Natural killer cell (primary cell): ENCODE results near the gene MYH6. TPM values are rescaled to one million over a fixed set of nuclear protein-coding genes. Genes with fewer than 3 reads are reported as not detected.

Source experiments
- ATAC-seq, 3 donors: fragments of 150-1000 bp in 2 of 3; fragments of 200-7000 bp in 1 of 3; cut with Tn5 transposase; 1 replicate in 1 of 3; 2 replicates in 2 of 3; pipeline ENCODE4 v1.10.0; 2021; ENCODE audit warnings: mild to moderate bottlenecking in 2 of 3, moderate library complexity in 2 of 3
- DNase-seq, 2 donors: peaks; one replicate each; pipeline versions ENCODE4 v3.0.0 to v3.0.0-alpha.2; 2013 to 2021; ENCODE audit warnings: mixed read lengths in 1 of 2
- H3K27ac ChIP-seq: one replicate; pipeline ENCODE4 v1.5.1; 2013; ENCODE audit warnings: mild to moderate bottlenecking, low read length
- H3K27me3 ChIP-seq: one replicate; pipeline ENCODE4 v1.6.1; 2013; ENCODE audit warnings: low read length; ENCODE audit not compliant: control insufficient read depth, insufficient read depth
- H3K36me3 ChIP-seq: one replicate; pipeline ENCODE4 v1.6.1; 2013; ENCODE audit warnings: low read length; ENCODE audit not compliant: control insufficient read depth, insufficient read depth
- H3K4me1 ChIP-seq: one replicate; pipeline ENCODE4 v1.6.1; 2013; ENCODE audit warnings: low read length; ENCODE audit not compliant: control insufficient read depth, insufficient read depth
- H3K4me3 ChIP-seq: one replicate; pipeline ENCODE4 v1.5.1; 2013; ENCODE audit warnings: low read length
- H3K9me3 ChIP-seq: one replicate; pipeline ENCODE4 v1.6.1; 2013; ENCODE audit warnings: low read length; ENCODE audit not compliant: control insufficient read depth, insufficient read depth
- H3K27ac Mint-ChIP-seq, 2 donors: one replicate each; pipeline ENCODE4 v1.8.0; 2022; ENCODE audit warnings: mild to moderate bottlenecking in 2 of 2, mixed read lengths in 2 of 2, moderate library complexity in 1 of 2
- H3K27me3 Mint-ChIP-seq, 2 donors: one replicate each; pipeline ENCODE4 v1.8.0; 2022; ENCODE audit warnings: low read depth in 2 of 2, mixed read lengths in 2 of 2
- H3K36me3 Mint-ChIP-seq: one replicate; pipeline ENCODE4 v1.8.0; 2022; ENCODE audit warnings: mixed read lengths
- H3K4me1 Mint-ChIP-seq, 2 donors: one replicate each; pipeline ENCODE4 v1.8.0; 2022; ENCODE audit warnings: mixed read lengths in 2 of 2
- H3K4me3 Mint-ChIP-seq: one replicate; pipeline ENCODE4 v1.8.0; 2022; ENCODE audit warnings: mild to moderate bottlenecking, moderate library complexity, mixed read lengths
- H3K9me3 Mint-ChIP-seq, 2 donors: one replicate each; pipeline ENCODE4 v1.8.0; 2022; ENCODE audit warnings: mixed read lengths in 2 of 2
- WGBS: methylation state at CpG from one replicate; pipeline ENCODE4 v1.1.7; 2013; ENCODE audit warnings: missing lambda C conversion rate; ENCODE audit not compliant: insufficient coverage; 5-methylcytosine and 5-hydroxymethylcytosine counted together
- intact Hi-C: fragments of 100-400 bp; cut with micrococcal nuclease; formaldehyde crosslinking; loops from one replicate; pipeline ENCODE4 v1.14.2; 2022
- total RNA-seq, 4 donors: library from RNA; stranded (reverse); fragments of 120-200 nt in 1 of 4; gene quantifications; one replicate each; pipeline versions ENCODE4 v1.2.3 to v1.2.4, GENCODE V29; 2013 to 2022
- TF ChIP-seq, protein P1 (sequence below): fragments of 200-600 bp; IDR thresholded peaks from one replicate; pipeline ENCODE4 v1.8.0; 2022; ENCODE audit warnings: antibody characterized with exemption

Gene MYH6
- total RNA-seq, 3 donors from 2014 or later (not counting 1 experiment from before 2014, with no cell fraction given) = not detected

DNA sequence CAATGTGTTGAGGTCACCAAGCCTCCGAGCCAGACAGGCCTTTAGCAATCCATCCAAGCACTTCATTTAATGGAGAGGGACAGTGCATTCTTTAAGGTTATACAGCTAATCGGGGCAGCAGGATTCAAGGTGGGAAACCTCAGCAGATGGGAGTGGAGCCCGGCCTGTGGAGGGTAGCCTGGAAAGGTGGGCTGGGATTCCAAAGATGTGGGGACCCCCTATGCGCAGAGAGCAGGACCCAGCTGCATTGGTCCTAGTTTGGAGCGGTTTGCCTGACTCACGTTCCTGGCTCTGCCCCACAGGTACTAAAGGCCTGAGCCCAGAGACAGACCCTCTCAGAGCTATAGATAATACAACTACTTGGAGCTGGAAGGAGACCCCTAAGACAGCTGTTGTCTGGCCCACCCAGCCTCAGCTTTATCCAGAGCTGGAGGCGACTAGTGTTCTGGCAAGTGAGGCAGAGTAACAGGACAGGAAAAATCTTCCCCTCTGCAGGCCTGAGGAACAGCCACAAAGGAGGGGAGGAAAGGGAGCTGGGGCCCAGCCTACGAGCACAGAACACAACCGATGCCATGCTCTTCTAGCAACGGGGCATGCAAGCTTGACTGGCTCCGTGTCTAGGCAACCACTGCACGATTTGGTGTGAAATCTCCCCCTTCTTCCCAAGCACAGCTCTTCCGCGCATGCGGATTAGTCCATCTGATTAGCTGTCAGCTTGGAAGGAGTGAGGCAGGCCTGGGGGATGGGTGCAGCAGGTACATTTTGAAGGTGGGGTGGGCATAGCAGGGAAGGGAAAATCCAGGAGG is 28.5 kb upstream of the MYH6 start:
- H3K36me3 Mint-ChIP-seq = no peaks in the 10 kb centered on the region
- no peak overlapping the region for H3K4me3 ChIP-seq
- H3K4me1 Mint-ChIP-seq = peaks cover 0 to 6% of the 10 kb centered on the region in 2 donors
- TF ChIP-seq, protein P1, sequence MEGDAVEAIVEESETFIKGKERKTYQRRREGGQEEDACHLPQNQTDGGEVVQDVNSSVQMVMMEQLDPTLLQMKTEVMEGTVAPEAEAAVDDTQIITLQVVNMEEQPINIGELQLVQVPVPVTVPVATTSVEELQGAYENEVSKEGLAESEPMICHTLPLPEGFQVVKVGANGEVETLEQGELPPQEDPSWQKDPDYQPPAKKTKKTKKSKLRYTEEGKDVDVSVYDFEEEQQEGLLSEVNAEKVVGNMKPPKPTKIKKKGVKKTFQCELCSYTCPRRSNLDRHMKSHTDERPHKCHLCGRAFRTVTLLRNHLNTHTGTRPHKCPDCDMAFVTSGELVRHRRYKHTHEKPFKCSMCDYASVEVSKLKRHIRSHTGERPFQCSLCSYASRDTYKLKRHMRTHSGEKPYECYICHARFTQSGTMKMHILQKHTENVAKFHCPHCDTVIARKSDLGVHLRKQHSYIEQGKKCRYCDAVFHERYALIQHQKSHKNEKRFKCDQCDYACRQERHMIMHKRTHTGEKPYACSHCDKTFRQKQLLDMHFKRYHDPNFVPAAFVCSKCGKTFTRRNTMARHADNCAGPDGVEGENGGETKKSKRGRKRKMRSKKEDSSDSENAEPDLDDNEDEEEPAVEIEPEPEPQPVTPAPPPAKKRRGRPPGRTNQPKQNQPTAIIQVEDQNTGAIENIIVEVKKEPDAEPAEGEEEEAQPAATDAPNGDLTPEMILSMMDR = no peak
- intact Hi-C loops = no loop called here
- no peak for DNase-seq
- ATAC-seq = no peak
- H3K27me3 ChIP-seq = no peaks in the 10 kb centered on the region
- H3K36me3 ChIP-seq = no peaks in the 10 kb centered on the region
- no peak overlapping the region for H3K27ac ChIP-seq
- peaks cover 0 to 5% of the 10 kb centered on the region in 2 donors for H3K27me3 Mint-ChIP-seq
- no peaks in the 10 kb centered on the region for H3K4me1 ChIP-seq
- no peak overlapping the region for H3K27ac Mint-ChIP-seq
- no peaks in the 10 kb centered on the region for H3K9me3 Mint-ChIP-seq
- H3K9me3 ChIP-seq = no peaks in the 10 kb centered on the region
- WGBS = 87% methylated on average over 15 of the region's 15 CpGs
- no peak overlapping the region for H3K4me3 Mint-ChIP-seq

DNA sequence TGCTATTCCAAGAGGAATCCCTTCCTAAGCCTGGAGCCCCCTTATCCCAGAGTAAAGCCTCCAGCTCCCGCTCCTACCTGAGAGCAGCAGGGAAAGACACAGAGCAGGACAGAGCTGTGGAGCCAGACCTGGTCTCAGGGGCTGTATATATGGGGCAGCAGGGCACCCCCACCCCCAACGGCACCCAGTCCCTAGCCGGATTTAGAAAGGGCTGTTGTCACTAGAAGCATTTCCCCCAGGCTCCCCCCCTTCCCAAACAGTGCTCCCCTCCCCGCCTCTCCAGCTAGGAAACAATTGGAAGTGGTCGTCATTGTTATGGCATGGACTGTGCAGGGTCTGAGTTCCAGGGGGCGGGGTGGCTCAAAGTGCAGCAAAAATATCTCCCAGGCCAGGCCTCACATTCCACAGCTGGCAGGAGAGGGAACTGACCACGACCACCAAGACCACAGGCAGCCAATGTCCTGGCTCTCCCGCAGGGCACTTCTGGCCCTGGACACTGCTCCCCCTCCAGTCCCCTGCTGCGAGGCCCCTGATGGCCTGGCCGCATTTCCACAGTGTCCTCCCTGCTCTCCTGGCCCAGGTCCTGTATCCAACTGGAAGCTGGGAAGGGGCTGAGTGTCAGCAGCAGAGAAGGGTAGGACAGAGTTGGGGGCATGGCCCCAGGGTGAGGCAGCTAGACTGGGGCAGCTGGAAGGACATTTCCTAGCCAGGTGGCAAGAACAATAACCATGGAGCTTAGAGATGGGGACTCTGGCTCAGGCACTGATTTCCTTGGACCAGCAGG is 27.7 kb upstream of the MYH6 start, which contains the start of gene MYH7:
MYH7 (minus strand) TSS at position 118 of the 784 bp plus-strand sequence. CDS start 1,928 bp downstream, outside the sequence.
- Mint-ChIP-seq H3K4me3 (no peak within 1 kb of the TSS), H3K27ac (no peak within 1 kb of the TSS), H3K9me3 (no peaks in the 10 kb centered on the region), H3K27me3 (peaks cover 0 to 4% of the 10 kb centered on the region in 2 donors), H3K36me3 (no peaks in the 10 kb centered on the region), H3K4me1 (peaks cover 0 to 6% of the 10 kb centered on the region in 2 donors)
- H3K4me1 ChIP-seq = no peaks in the 10 kb centered on the region
- no peak within 1 kb of the TSS for H3K4me3 ChIP-seq
- WGBS = 81% methylated on average over 10 of the region's 10 CpGs
- TF ChIP-seq, protein P1 = no peak
- no peaks in the 10 kb centered on the region for H3K27me3 ChIP-seq
- DNase-seq = no peak
- H3K9me3 ChIP-seq = no peaks in the 10 kb centered on the region
- no peak within 1 kb of the TSS for H3K27ac ChIP-seq
- intact Hi-C loops = no loop called here
- ATAC-seq = no peak
- H3K36me3 ChIP-seq = no peaks in the 10 kb centered on the region

DNA sequence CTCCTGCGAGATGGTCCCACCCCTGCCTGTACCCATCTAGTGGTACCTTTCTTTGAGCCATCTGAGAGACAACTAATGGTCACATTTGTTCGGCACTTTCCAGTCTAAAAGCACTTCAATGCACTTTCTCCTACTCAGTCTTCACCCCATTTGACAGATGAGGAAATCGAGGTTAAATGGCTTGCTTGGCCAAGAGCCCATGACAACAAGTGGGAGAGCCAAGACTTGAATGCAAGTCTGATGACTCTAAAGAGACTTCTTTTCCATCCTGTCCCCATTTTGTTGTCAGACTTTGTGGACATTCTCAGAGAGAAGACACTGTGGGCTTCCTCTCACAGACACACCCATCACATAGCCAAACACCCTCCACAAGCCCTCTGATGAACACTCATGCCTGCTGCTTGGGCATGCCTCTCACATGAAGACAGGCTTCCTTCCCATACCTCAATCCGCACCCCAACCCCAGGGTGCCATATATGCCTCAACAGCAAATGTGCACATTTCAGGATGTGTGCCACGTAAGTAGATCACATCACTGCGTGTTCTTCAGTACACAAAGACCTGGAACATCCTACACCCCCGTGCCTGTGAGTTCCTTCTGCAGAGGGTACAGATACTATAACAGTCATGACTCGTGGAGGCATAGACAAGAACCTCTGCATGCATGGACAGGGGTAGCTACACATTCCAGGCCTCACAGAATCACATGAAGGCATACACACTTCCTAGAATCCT is 26.6 kb upstream of the MYH6 start:
- no peaks in the 10 kb centered on the region for H3K36me3 Mint-ChIP-seq
- 87% methylated on average over 8 of the region's 8 CpGs for WGBS
- intact Hi-C loops = no loop called here
- H3K27ac Mint-ChIP-seq = no peak overlapping the region
- no peaks in the 10 kb centered on the region for H3K9me3 Mint-ChIP-seq
- peaks cover 0 to 6% of the 10 kb centered on the region in 2 donors for H3K4me1 Mint-ChIP-seq
- H3K36me3 ChIP-seq = no peaks in the 10 kb centered on the region
- ATAC-seq (no peak), DNase-seq (peak in 1 of 2 donors; percentile 5)
- H3K4me3 Mint-ChIP-seq = no peak overlapping the region
- no peaks in the 10 kb centered on the region for H3K9me3 ChIP-seq
- H3K27ac ChIP-seq = no peak overlapping the region
- no peaks in the 10 kb centered on the region for H3K27me3 ChIP-seq
- H3K4me1 ChIP-seq = no peaks in the 10 kb centered on the region
- TF ChIP-seq, protein P1 = no peak
- peaks cover 5 to 8% of the 10 kb centered on the region in 2 donors for H3K27me3 Mint-ChIP-seq
- no peak overlapping the region for H3K4me3 ChIP-seq
